HG03378 (cell line): ENCODE data around the gene GNG13.
A peak's percentile ranks its signal among the peaks of the same experiment; 100 is the strongest.

Experiments used
- ATAC-seq: cut with Tn5 transposase; IDR thresholded peaks from one replicate; pipeline ENCODE4 v1.9.1; 2021; ENCODE audit warnings: mild to moderate bottlenecking, moderate library complexity; ENCODE audit not compliant: unreplicated experiment

Gene GNG13

DNA sequence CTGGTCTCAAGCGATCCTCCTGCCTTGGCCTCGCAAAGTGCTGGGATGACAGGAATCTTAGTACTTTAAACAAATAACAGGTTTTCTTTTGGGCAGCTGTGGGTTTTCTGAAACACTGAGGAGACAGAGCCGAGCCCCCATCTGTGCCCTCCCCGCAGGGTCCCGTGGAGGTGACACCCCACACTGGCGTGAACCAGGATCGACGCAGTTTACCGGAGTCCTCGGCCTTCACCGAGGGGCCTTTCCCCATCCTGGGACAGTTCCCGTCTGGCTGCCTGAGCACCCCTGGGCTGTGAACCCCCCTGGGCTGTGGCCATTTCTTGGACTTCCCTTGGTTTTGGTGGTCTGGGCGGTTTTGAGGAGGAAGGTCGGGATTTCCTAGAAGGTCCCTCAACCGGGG, 15.3 kb upstream of the GNG13 start:
- no peak for ATAC-seq

DNA sequence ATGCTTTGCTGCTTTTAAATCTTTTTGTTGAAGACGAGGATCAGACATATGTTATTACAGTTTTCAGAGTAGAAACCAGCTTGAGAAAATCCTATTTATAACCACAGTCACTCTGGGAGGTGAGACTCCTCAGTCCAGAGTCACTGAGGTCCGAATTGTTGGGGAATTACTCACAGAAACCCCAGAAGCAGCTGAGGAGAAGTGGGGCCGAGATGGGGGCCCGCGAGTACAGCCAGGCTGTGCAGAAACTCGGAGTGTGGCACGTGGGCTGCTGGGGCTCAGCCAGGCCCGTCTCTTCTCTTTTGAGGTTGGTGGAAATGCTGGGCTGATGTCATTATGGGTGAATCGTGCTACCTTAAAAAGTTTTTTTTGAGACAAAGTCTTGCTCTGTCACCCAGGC, 14.4 kb upstream of the GNG13 start:
- no peak for ATAC-seq

DNA sequence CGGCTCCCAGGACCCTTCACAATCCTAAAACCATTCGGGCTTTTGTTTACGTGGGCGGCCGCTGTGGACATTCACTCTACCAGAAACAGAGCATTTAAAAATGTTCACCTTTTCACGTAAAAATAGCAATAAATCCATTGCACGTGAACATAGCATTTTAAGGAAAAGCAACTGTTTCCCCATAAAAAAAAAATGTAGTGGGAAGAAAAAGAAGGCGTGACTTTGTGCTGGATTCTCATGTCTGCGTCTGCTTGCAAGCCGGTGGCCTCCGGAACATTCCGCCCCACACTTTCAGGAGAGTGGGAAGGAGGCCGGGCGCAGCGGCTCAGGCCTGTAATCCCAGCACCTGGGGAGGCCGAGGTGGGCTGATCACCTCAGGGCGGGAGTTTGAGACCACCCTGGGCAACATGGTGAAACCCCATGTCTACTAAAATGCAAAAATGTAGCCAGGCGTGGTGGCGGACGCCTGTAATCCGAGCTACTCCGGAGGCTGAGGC, 13.4 kb upstream of the GNG13 start:
- no peak for ATAC-seq

DNA sequence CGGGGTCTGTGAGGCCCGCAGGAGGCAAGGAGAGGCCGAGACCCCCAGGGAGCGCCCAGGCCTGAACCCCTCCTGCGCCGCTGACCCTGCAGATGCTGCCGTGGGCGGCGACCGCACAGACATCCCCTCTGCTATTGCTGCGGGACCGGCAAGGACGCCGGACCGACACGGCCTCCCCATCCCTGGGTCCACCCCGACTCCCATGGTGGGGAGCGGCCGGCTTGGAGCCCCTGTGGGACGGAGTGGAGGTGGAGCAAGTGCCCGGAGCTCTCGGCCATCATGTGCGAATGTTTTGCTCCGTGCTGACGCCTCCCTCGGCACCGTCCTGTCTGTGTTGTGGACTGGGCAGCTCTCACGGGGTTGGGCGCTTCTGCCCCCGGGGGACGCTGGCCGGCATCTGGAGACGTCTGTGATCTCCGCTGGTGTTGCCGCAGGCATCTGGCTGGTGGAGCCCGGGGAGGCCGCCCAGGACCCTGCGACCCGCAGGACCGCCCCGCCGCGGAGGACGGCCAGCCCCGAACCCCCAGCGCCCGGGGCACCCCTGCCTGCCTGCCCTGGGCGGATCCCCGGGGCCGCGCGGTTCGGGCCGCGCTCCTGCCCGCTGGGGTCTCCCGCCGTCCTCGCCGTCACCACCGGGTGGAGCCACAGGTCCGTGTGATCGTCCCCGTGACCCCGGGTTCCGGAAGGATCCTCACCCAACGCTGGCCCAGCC, 12.8 kb upstream of the GNG13 start:
- ATAC-seq = no peak

DNA sequence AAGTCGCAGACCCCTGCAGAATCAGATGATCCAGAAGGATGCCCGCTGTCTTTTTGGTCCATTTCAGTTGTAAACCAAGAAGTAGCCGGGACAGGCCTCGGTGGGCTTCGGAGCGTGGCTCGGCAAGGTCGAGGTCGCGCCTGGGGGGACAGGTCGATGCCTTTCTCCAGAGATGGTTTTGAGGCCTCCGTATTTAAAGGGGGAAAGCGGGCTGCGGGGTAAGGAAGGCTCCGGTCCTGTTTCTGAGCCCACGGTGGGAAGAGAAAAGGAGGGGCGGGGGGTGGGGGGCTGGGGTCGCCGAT, 7.5 kb upstream of the GNG13 start:
- no peak for ATAC-seq

DNA sequence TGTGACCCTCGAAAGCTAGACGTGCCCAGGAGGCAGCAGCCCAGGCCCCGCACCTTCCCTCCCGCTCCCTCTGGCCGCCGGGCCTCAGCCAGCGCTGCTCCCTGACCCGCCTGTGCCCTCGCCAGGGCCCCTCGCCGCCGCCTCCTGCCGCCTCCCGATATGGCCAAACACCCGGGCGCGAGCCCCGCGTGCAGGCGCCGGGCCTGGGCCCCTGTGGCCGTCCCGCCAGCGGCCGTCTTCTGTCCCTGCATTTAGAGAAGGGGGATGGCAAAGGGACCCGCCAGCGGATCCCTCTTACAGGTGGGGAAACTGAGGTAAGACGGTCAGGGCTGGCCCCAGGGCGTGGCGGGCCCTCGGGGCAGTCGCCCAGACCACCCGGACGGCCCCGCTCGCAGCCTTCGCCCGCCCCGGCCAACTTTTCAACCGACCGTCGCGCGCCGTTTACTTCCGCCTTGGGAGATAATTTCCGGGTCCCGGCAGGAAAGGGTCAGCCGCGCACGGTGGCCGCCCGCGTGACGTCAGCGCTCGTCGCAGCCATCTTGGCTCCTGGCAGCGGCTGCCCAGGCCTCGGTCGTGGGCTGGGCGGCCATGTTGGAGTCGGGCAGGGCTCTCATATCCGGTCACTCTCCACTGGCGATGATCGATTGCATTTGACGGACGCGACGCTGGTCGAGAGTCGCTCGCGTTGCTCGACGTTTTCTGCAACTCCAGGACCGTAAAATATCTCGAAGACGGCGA, 7.0 kb upstream of the GNG13 start:
- peak; percentile 72 for ATAC-seq

DNA sequence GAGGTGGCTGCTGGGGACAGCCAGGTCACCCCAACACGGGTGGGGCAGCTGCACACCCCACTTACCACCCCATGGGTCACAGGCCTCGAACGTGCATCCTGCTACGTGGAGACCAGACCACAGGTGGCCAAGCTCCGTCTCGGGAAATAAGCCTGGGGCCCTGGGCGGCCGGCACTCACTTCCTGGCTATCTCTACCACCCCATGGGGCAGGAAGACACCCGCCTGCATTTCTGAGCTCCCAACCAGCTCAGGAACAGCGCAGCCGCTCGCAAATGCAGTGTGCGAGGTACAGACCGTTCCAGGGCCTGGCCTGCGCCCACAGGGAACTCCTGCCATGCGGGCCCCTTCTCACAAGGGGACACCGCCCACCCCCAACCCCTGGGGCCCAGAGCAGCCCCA, 4.9 kb upstream of the GNG13 start:
- ATAC-seq = no peak

DNA sequence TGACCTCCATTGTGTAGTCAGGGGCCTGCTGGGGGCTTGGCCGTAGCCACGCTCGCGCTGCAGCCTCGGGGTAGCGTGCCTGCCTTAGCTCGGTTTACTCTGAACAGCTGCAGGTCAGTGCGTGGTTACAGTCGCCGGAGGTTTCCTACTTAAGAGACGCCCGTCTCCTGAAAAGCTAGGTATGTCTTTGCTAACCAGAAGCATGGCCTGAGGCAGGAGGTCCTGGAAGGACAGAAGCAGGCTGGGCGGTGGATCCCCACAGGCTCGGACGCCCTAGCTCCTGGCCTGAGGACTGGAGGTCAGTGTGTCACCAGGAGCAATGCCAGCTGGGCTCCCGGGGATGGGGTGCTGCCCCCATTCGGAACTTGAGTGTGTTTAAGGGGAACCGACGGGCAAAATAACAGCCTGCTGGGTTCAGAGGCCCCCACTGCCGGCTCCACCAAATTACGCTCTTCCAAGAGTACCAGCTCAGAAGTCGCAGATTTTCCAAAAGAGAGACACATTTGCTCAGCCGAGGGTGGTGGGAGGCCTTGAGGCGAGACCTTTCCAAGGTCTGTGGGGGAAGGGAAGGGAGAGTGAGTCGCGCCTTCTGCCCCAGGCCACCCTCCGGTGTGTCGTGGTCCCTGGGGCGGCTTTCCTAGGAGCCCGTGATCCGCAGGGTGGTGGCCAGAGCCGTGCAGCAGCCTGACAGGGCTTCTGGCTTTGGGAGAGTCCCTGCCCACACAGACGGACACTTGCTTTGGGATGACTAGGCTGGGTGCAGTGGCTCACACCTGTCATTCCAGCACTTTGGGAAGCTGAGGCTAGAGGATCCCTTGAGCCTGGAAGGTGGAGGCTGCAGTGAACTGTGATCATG, 3.9 kb upstream of the GNG13 start:
- no peak for ATAC-seq

DNA sequence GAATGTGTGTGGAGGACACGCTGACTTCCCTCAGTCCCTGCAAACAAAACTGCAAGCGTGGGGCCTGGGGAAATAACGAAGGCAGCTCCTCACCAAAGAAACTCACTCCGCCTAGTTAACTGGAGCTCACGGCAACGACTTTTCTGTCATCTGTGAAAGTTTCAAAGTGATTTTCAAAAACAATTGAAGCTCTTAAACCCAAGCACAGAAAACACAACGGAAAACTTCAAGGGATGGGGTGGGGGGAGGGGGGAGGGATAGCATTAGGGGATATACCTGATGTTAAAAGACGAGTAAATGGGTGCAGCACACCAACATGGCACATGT, 3.2 kb upstream of the GNG13 start:
- ATAC-seq = no peak

DNA sequence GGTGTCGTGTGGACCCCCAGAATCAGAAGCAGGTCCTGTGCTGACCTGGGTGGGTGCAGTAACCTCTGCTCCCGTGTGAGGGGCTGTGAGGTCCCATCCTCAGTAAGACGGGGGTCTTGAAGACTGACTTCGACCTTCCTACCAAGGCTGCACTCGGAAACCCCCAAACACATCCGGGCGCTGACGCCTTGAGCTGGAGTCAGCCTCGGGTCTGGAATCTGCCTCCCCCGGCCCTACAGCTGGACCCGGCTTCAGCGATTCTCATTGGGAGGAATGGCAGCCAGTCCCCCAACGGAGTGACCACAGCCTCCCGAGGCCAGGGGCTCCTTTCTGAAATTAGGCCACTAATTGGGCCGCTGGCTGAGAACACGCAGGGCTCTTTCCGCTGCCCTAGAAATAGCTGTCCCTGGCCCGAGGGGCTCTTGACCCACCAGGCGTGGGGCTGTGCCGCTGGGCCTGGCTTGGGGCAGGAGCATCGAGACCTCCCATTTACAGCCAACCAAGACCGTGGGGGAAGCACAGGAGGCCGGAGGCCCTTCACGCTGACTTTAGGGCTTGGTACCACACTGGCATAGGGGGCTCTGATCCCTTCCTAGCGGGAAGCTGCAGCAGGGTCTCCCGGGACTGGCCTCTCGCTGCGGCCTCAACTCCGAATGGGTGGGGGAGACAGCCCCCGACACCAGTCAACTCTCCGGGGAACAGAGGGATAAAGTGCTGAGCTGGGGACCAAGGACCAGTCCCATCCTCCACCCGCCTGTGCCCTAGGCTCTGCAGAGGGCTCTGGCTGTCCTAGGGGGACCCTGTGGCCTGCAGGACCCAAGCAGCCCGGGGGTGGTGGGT, 2.6 kb upstream of the GNG13 start:
- no peak for ATAC-seq

DNA sequence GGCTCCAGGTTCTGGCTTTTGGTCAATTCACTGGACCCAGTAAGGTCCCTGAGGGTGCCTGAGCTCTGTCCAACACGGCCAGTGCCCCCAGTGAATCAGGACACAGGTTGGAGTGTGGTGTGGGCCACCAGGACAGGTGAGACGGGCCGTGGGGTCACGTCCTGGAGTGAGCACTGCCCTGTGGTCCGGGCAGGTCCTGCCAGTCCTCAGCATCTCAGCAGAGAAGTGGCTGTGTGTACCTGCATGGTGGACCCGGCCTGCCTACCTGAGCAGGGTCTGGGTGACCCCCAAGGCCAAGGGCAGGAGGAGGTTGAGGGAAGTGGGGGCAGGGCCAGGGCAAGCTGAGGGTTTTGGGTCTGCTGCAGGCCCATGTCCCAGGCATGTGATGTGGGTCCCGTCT, 1.9 kb upstream of the GNG13 start:
- no peak for ATAC-seq

DNA sequence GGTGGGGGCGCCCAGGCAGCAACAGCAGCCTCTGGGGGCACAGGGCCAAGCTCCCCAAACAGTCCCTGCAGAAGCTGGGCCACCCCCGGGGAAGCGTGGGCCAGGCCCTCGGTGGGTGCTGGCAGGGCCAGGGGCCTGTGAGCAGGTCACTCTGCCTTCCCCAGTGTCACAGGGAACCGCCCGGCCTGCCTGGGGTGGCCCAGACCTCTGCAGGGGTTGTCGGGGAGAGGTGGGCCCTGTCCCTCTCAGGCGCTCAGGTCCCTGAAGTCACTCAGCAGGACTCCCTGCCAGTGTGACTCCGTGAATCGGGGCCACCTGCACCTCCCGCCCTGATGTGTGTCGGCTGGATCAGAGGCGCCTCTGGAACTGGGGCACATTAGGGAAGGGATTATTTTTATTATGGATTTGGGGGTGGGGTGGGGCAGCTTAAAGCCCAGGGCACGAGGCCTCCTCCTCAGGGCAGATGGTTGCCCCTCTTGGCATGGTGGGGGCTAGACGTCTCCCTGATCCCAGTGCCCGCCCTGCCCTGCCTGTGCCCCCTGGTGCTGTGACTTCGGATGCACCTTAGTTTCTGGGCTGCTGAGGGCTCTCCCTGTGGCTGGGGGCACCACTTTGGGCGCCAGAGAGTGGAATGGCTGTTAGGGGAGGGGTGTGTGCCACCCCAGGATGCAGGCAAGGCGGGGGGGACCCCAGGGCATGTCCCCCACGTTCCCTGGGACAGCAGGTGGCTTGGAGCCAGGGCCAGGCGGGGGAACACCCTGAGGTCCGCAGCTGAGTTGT, 1.2 kb upstream of the GNG13 start:
- ATAC-seq = no peak

DNA sequence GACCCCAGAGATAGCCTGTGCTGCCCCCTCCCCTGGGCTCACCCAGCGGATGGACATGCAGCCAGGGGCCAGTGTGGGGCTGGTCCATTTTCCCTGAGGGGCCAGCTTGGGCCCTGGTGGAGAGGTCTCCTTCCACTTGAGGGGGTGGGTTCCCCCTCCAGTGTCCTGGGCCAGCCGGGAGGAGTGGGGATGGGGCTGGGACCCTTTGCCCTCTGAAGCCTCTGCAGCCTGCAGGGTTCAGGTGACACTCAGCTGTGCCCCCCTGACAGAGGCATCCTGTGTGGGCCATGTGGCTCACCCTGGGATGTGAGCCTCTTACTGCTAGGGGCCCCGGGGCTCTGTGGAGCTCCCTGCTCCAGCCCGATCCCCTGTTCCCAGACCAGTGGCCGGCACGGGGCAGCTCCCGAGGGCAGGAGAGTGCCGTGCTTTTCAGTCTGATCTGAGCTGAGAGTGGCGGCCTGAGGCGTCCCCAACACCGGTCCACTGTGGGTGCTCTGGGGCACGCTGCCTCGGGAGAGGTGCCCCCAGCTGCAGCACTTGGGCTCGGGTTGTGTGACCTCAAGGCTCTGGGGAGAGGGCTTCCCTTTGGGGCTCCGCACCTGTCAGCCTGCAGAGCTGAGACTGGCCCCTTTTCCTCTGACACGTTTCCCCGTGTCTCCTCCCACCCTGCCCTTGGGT, 439 bp upstream of the GNG13 start:
- no peak for ATAC-seq

DNA sequence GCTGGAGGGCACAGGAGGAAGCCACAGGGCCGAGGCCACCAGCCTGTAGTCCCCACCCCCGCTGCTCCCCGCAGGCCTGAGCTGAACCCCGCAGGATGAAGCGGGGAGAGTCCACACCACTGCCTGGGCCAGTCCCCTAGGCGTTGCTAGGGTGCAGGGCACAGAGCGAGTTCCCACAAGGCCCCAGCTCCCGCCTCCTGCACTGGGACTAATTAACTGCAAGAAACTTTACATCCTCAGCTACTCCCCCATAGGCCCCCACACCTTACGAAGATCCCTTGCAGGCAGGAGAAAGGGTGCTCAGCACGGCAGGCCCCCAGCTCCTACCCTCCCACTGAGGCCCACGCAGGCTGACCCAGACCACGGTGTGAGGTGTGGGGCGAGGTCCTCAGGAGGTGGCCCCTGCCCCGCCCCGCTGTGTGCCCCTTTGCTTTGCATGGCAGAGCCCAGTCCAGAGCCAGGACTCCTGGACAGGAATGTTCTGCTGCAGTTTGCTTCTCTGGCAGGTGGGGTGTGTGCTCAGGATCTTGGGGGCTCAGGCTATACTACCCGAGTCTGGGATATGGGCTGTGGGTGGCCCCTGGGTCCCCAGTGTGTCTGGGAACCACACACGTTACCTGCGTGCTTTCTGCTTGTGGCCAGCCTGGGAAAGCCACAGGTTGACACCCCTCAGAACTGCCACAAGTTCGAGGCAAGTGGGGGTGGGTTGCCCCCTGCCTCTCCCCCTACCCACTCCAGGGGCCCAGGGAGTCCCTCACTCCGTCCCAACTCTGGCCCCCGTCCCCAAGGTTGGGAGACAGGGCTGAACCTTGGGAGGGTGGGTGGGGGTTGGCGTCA, 1.2 kb downstream of the GNG13 start:
- ATAC-seq = no peak

DNA sequence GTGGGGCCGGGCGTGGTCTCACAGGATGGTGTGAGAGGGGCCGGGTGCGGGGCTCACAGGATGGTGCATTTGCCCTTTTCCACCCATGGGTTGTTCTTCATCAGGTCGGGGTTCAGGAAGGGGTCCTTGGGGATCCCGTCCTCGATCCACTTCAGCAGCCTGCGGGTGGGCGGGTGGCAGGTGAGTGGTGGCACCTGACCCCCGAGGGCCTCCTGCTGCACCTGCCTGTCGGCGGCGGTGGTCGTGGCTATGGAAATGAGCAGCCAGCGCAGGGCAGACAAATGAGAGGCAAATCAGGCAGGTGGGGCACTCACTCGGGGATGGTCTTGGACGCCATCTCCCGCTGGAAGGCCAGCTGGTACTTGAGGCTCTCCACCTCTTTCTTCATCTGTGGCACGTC, 1.9 kb downstream of the GNG13 start:
- no peak for ATAC-seq

DNA sequence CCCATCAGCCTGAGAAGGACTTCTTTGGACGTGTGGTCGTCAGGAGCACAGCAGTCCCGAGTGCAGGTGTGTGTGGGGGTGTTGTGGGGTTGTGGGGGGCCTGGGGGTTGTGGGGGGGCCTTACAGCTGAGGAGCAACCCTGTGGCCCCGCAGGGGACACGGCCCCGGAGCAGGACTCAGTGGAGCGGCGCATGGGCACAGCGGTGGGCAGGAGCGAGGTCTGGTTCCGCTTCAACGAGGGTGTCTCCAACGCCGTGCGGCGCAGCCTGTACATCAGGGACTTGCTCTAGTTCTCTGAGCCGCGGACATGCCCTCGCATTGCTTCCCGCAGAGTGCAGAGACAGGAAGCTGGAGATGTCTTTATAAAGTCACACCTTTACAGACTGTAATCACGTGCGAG, 2.8 kb downstream of the GNG13 start:
- ATAC-seq = no peak

DNA sequence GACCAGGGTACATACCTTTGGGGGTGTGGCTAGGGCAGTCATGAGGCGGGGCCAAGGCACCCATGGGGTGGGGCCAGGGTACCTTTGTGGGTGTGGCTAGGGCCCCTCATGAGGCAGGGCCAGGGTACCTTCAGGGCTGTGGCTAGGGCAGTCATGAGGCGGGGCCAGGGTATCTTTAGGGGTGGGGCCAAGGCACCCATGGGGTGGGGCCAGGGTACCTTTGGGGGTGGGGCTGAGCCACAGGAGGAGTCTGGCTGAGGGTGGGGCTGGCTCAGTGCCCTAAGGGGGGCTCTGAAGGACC, 3.5 kb downstream of the GNG13 start:
- ATAC-seq = no peak

DNA sequence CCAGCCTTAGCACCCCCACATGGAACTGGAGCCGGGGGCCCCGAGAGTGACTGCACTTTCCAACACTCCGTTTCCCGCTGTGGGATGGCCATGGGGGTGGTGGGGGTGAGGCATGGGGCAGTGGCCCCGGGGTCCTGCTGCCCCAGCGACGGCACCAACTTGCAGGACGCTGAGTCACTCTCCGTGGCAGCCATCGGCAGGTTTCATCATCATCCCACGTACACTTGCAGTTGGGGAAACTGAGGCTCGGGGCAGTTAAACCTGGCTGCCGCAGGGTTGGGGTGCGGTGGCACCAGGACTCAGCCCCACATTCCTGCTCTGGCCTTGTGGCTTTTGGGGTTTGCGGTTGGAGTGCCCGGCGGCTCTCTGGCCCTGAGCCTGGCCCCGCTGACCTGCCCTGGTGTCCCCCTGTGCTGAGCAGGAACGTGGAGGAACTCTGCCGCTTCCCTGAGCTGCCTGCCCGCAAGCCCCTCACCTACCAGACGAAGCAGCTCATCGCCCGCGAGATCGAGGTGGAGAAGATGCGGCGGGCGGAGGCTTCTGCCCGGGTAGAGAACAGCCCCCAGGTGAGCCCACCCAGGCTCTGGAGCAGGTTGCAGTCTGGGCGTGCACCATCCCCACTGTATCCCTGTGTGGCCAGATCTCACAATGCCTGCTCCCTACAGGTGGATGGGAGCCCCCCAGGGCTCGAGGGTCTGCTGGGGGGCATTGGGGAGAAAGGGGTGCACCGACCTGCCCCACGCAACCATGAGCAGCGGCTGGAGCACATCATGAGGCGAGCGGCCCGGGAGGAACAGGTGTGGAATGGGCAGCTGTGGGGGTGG, 4.0 kb downstream of the GNG13 start:
- ATAC-seq = no peak
